ENCODE measurements around the gene MAEA. TPM values are rescaled to one million over a fixed set of nuclear protein-coding genes. Genes with fewer than 3 reads are reported as not detected.

MAEA gene
- polyA plus RNA-seq, 1 experiment = 94.4 TPM

DNA sequence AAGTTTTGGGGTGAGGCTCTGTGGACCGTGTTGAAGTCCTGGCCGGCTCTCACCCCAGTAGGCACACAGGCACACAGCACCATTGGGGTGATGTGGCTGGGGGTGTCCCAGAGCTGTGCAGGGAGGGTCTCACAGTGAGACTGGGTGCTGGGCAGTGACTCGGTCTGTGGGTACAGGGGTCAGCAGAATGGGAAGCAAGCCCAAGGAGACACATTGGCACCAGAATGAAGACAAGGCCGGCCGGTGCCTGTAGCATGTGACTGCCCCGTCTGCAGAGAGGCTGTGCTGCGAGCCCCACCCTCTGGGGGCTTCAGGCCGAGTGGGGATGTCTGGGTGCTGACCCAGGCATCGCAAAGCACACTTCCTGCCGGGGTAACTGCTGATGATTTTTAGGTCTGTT is 5.2 kb downstream of the MAEA start:
- POLR2A ChIA-PET = interaction anchor here (0.6 kb wide), 1 partner anchor 47 kb away, joined by 3 read pairs; no protein-coding TSS in a partner anchor
- CTCF ChIA-PET = interaction anchor here (0.6 kb wide), 1 partner anchor 9 kb away, joined by 3 read pairs; no protein-coding TSS in a partner anchor

DNA sequence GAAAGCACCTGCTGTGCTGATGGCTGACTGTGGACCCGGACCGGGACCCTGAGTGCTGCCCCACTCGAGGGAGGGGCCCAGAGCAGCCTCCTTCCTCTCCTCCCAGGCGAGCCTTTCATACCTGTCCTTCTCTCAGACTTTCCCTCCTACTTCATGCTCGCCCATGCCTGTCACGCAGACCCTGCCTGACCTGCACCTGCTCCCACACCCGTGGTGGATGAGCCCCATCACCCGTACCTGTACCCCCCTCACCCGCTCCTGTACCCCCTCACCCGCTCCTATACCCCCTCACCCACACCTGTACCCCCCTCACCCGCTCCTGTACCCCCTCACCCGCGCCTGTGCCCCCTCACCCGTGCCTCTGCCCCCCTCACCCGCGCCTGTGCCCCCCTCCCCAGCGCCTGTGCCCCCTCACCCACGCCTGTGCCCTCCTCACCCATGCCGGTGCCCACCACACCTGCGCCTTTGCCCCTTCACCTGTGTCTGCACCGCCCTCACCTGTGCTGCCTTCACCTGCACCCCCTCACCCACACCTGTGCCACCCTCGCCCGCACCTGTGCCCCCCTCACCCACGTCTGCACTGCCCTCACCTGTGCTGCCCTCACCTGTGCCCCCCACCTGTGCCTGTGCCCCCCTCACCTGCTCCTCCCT is 5.8 kb downstream of the MAEA start:
- no peak for DNase-seq (ENCODE audit: low read depth)
- H3K27me3 ChIP-seq (ENCODE audit: control insufficient read depth, insufficient read depth, low read length) = no peaks in the 10 kb centered on the region

More for the DNA sequence above, 5.2 kb downstream of the MAEA start:
- DNase-seq (ENCODE audit: low read depth) = no peak
- TF ChIP-seq, protein P1, sequence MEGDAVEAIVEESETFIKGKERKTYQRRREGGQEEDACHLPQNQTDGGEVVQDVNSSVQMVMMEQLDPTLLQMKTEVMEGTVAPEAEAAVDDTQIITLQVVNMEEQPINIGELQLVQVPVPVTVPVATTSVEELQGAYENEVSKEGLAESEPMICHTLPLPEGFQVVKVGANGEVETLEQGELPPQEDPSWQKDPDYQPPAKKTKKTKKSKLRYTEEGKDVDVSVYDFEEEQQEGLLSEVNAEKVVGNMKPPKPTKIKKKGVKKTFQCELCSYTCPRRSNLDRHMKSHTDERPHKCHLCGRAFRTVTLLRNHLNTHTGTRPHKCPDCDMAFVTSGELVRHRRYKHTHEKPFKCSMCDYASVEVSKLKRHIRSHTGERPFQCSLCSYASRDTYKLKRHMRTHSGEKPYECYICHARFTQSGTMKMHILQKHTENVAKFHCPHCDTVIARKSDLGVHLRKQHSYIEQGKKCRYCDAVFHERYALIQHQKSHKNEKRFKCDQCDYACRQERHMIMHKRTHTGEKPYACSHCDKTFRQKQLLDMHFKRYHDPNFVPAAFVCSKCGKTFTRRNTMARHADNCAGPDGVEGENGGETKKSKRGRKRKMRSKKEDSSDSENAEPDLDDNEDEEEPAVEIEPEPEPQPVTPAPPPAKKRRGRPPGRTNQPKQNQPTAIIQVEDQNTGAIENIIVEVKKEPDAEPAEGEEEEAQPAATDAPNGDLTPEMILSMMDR (IDR thresholded peaks at IDR 0.05; ENCODE audit: insufficient read depth, low read depth, low read length) = no peak
- Histone ChIP-seq H3K4me3 (ENCODE audit: low read depth, low read length) (no peak overlapping the region), H3K27me3 (ENCODE audit: control insufficient read depth, insufficient read depth, low read length) (no peaks in the 10 kb centered on the region), H3K36me3 (ENCODE audit: control insufficient read depth, insufficient read depth, low read length) (peaks cover 16% of the 10 kb centered on the region)

DNA sequence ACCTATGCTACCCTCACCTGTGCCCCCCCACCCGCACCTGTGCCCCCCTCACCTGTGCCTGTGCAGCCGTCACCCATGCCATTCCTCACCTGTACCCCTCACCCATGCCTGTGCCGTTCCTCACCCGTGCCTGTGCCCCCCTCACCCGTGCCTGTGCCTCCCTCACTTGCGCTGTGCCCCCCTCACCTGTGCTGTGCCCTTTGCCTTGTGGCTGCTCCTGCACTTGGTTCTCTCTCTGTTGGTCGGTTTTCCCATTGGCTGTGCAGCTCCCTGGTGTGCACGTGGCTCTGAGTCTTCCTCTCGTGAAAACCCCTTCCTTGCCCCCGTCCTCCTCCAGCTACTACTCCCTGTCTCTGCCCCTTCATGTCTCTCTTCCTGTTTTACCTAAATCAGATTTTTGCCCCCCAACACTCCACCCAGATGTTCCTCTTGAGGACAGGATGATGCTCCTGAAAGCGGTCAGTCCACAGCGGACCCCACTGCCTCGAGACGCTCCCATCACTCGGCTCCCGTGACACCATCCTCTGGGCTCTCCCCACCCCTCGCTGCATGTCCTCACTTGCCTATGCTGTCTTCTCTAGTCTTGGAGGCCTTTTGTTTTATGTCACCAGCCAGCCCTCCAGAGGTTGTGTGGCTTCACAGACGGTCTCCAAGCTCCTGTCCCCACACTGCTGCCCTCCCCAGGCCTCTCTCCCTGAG is 6.8 kb downstream of the MAEA start:
- Histone ChIP-seq H3K36me3 (ENCODE audit: control insufficient read depth, insufficient read depth, low read length) (peaks cover 21% of the 10 kb centered on the region), H3K27me3 (ENCODE audit: control insufficient read depth, insufficient read depth, low read length) (no peaks in the 10 kb centered on the region), H3K4me3 (ENCODE audit: low read depth, low read length) (no peak overlapping the region)
- TF ChIP-seq, protein P1 (IDR thresholded peaks at IDR 0.05; ENCODE audit: insufficient read depth, low read depth, low read length) = no peak
- ChIA-PET POLR2A (no interaction called here), CTCF (interaction anchor here (0.7 kb wide), 1 partner anchor 52 kb away, joined by 3 read pairs; no protein-coding TSS in a partner anchor)
- no peak for DNase-seq (ENCODE audit: low read depth)

More for the DNA sequence above, 5.8 kb downstream of the MAEA start:
- ChIA-PET CTCF (interaction anchor here (0.6 kb wide), 1 partner anchor 8 kb away, joined by 3 read pairs; no protein-coding TSS in a partner anchor), POLR2A (interaction anchor here (0.6 kb wide), 1 partner anchor 47 kb away, joined by 3 read pairs; no protein-coding TSS in a partner anchor)
- peaks cover 19% of the 10 kb centered on the region for H3K36me3 ChIP-seq (ENCODE audit: control insufficient read depth, insufficient read depth, low read length)
- no peak overlapping the region for H3K4me3 ChIP-seq (ENCODE audit: low read depth, low read length)
- TF ChIP-seq, protein P1 (IDR thresholded peaks at IDR 0.05; ENCODE audit: insufficient read depth, low read depth, low read length) = no peak

DNA sequence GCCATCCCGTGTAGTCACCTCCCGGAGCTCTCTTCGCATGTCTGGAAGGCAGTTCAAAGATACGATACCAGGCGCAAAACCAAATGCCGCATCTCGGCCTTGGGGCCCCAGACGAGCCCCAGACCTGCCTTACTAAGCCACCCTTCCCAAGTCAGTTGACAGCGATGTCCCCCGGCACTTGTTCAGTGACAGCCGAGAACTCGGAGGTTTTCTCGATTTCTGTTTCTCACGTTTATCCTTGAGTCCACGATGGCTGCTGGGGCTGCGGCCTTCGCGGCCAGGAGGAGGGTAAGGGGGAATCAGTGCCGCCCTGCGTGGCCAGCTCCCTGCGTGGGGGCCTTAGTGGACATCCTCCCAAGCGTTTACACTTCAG is 7.3 kb downstream of the MAEA start:
- H3K36me3 ChIP-seq (ENCODE audit: control insufficient read depth, insufficient read depth, low read length) = peaks cover 21% of the 10 kb centered on the region
- H3K27me3 ChIP-seq (ENCODE audit: control insufficient read depth, insufficient read depth, low read length) = no peaks in the 10 kb centered on the region
- TF ChIP-seq, protein P1 (IDR thresholded peaks at IDR 0.05; ENCODE audit: insufficient read depth, low read depth, low read length) = no peak
- no peak for DNase-seq (ENCODE audit: low read depth)
- CTCF ChIA-PET = no interaction called here
- POLR2A ChIA-PET = no interaction called here
- no peak overlapping the region for H3K4me3 ChIP-seq (ENCODE audit: low read depth, low read length)

Data from BJ (cell line).